Measurements from ENCODE around the gene MED27.
"Not testable (repeated sequence)": the region's sequence is repeated elsewhere in the genome, so short reads cannot be mapped to it uniquely, and the experiment has no call there.

MED27 gene

GRCh38 chr9:131960851-131961495, 118.7 kb downstream of the MED27 start:
- no peak for FAIRE-seq

- FAIRE-seq: no peak
Measured at GRCh38 chr9:131960311-131960710, 119.4 kb downstream of the MED27 start.

- no peak for FAIRE-seq
Measured at GRCh38 chr9:131959887-131960286, 119.8 kb downstream of the MED27 start.

- FAIRE-seq: no peak
Measured at GRCh38 chr9:131959056-131959455, 120.6 kb downstream of the MED27 start.

GRCh38 chr9:131954299-131954698, 125.4 kb downstream of the MED27 start:
- no peak for FAIRE-seq

GRCh38 chr9:131951905-131952304, 127.8 kb downstream of the MED27 start:
- no peak for FAIRE-seq

GRCh38 chr9:131951155-131951554, 128.5 kb downstream of the MED27 start:
- FAIRE-seq: no peak

GRCh38 chr9:131950487-131950886, 129.2 kb downstream of the MED27 start:
- no peak for FAIRE-seq

- FAIRE-seq: no peak
Measured at GRCh38 chr9:131946180-131946579, 133.5 kb downstream of the MED27 start.

GRCh38 chr9:131943351-131943841, 136.3 kb downstream of the MED27 start:
- no peak for FAIRE-seq

GRCh38 chr9:131942146-131942720, 137.4 kb downstream of the MED27 start:
- no peak for FAIRE-seq

- no peak for FAIRE-seq
Measured at GRCh38 chr9:131937451-131937850, 142.2 kb downstream of the MED27 start.

- no peak for FAIRE-seq
Measured at GRCh38 chr9:131936929-131937328, 142.7 kb downstream of the MED27 start.

- no peak for FAIRE-seq
Measured at GRCh38 chr9:131934673-131935072, 145.0 kb downstream of the MED27 start.

GRCh38 chr9:131927091-131927490, 152.6 kb downstream of the MED27 start:
- FAIRE-seq: no peak

- no peak for FAIRE-seq
Measured at GRCh38 chr9:131926360-131926922, 153.2 kb downstream of the MED27 start.

- FAIRE-seq: no peak
Measured at GRCh38 chr9:131925677-131926177, 153.9 kb downstream of the MED27 start.

- no peak for FAIRE-seq
Measured at GRCh38 chr9:131923766-131924165, 155.9 kb downstream of the MED27 start.

- no peak for FAIRE-seq
Measured at GRCh38 chr9:131923132-131923671, 156.5 kb downstream of the MED27 start.

GRCh38 chr9:131921635-131922034, 158.0 kb downstream of the MED27 start:
- not testable (repeated sequence) for FAIRE-seq

- FAIRE-seq: no peak
Measured at GRCh38 chr9:131919216-131919615, 160.5 kb downstream of the MED27 start.

- no peak for FAIRE-seq
Measured at GRCh38 chr9:131918481-131918880, 161.2 kb downstream of the MED27 start.

- FAIRE-seq: no peak
Measured at GRCh38 chr9:131917009-131917408, 162.7 kb downstream of the MED27 start.

- FAIRE-seq: no peak
Measured at GRCh38 chr9:131915181-131915580, 164.5 kb downstream of the MED27 start.

Data from TTC549 (cell line).